OCI-M1 (cell line): Measurements from ENCODE around the gene CSNK2B.
"Not testable (repeated sequence)": the region's sequence is repeated elsewhere in the genome, so short reads cannot be mapped to it uniquely, and the experiment has no call there.

Experiments used
- DNase-seq: peaks from one replicate; lab custom pipeline; 2025; lab: John Stamatoyannopoulos, UW

CSNK2B gene

DNA sequence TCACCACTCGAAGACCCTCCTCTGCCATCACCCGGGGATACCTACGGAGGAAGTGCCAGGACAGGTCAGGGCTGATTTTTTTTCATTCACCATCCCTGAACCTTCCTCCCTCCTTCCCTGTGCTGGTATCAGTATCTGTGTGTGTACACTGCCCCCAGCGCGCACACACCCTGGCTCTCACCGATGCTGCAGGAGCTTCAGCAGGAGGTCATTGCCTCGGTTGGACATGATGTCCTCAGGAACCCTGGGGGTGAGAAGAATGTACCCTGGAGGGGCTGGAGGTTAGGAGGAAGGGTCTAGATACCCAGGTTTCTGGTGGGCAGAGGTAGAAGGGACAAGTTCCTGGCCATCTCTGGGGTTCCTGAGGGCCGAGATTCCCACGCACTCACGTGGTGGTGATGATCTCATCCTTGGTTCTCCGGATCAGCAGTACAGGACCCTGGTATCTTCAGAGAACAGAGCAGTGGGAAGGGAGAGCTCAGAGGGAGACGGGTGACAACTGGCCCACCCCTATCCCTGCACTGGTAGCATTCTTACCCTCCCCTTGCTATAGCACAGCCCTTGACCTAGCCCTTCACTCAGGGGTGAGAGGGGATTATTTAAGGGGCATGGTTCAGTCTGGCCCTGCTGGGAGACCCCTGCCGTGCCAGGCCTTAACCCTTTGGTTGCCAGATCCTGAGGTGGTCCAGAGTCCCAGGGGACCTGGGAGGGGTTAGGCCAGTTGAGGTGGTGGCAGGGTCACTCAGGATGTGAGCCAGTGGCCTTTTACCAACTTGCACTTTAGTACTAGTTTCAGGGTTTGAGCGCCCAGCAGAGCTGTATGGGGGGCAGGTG, 22.2 kb downstream of the CSNK2B start:
- no peak for DNase-seq

DNA sequence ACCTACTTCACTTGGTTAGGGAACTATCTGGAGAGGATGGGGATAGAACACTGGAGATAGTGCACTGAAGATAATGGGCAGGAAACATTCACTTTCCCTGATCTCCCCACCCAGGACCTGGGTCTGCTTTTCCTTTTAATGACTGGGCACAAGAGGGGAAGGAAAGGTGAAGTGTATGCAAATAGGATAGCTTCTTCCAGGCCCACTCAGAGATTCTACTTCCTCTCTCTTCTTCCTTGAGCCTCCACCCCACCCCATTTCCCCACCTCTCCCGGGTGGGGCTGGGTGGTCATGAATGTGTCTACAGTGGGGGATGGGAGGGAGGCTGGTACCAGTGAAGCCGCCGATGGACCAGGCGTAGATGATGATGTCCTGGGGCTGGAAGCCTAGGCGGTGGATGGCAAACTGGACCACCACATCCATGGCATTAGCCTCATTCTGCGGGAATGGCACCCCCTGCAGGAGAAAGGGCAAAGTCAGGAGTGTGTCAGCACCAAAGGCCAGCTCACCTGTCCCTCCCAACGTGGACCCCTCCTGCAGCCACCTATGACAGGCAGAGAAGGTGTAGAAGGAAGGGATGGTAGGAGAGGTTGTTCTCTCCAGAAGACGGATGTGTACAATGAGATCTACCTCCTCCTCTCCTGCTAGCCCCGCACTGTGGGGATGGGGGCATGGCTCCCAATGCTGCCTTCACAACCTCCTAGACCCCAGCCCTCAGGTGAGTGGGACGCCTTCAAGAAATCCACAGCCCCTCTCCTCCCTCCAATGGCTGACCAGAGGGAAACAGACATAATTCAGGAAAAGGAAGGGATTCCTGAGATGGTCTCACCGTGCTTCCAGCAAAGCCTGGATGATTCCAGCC, 23.6 kb downstream of the CSNK2B start:
- no peak for DNase-seq

DNA sequence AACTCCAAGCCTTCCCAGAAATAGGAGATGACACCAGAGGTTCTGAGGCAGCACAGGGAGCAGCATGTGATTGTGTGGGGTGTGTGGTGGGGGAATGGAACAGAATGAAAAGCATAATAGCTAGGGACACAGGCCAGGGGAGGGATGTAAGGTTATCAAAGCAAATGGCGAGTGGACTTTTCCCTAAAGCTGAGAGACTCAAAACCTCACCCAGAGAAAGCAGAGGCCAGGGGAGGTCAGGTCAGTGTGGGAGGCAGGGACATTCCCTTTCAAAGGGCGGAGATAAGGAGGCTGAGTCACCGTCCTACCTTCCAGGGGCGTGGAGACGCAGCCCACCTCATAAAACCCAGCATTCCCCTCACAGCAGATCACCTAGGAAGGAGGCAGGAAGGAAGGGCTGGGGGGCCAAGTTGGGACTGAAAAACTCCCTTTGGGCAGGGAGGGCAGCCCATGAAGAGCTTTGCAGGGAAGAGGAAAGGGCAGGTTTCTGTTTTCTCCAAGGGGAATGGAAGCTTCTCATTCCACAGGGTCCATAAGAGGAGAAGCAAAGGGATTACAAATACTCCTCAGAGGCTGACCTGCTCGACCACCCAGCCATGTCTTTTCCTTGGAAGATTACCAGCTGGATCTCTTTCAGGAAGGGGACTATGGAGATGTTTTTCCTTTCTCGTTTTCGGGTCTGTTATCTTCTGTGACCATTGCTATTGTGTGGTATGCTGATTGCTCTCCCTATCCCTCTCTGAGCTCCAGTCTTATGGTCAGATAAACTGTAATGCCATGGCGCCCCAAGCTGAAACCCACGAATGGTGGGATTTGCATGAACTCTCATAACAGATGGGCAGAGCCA, 24.6 kb downstream of the CSNK2B start:
- DNase-seq: peak; percentile 71

DNA sequence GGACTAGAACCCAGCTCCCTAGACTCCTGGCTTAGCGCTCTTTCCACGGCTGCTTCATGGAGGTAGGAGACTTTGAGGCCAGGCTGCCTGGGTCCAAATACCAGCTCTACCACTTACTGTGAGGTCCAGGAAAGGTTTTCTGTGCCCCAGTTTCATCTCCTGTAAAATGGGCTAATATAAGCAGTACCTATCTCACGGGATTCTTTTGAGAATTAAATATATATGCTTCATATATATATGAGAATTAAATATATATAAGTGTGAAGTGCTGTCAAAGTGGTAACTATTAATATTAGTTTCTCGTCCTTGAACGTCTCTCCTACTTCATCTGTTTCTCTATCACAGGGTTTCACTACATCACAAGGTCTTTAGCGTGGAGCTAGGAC, 25.2 kb downstream of the CSNK2B start:
- no peak for DNase-seq

DNA sequence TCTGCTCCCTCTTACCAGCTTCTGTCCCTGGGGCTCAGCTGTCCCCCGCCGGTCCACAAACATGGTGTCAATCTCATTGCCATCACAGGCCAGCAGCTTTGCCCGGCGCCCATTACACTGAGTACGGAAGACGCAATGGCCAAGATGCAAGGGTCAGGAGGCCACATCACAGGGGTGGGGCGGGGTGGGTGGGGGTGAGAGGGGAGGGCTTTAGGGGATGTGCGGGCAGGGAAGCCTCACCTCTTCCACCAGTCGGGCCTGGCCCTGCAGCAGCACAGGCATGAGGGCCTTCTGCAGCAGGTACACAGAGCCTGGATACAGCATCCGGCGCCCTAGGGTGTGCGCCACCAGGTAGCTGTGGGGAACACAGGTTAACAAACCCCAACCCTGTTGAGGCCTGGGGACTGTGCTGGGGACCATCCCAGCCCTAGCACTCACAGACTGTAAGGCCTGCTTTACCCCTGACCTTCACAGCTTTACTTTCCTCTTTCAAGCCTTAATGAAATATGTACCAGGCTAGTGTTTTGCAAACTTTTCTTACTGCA, 25.8 kb downstream of the CSNK2B start:
- no peak for DNase-seq

DNA sequence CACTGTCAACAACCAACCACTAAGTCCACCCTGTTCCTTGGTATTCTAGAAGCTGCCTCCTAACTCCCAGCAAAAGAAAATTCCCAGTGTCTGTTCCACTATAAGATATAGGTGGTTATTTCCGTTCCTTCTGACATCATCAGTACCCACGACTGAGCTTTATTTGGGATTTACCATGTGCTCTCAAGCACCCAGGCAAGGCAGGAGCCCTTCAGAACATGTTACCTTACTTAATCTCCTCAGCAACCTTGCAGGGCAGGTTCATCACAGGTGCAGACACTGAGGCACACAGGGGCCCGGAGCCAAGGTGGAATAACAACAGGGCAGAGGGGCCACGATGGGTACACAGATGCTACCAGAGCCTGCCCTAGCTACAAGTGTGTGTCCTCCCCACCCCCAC, 26.5 kb downstream of the CSNK2B start:
- DNase-seq: no peak

DNA sequence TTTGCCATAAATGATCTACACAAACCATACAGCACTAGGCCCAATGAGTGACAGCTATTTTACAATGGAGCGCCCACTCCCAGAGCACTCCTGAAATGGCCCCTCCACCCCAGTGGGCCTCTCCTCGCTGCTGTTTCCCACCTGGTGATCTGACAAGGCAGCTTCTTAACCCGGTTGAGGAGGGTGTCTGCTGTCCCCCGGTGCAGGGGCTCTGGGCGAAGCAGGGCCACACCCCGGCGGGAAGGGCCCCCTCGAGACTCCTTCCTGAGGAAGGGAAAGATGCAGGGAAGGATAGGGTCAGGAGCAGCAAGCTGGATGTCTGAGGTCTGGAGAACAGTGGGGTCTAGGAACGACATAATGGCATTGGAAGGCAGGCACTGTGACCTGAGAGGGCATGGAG, 27.0 kb downstream of the CSNK2B start:
- DNase-seq: no peak

DNA sequence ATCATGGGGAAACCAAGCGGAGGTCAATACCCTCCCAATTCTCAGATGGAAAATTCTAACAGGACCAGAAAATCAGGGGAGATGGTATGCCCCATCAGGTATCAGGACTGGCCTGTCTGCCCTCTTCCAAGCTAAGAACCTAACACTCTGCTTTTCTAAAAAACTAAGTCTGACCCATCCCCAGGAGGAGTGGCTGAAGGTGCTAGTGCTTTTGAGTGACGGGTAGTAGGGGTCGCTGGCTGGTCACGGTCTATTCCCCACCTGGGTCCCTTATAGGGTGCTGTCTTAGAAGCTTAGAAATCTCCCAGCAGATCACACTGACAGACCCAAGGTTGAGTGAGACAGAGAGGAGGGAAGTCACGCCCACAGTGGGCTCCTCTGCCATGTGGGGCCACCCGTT, 27.7 kb downstream of the CSNK2B start:
- no peak for DNase-seq

DNA sequence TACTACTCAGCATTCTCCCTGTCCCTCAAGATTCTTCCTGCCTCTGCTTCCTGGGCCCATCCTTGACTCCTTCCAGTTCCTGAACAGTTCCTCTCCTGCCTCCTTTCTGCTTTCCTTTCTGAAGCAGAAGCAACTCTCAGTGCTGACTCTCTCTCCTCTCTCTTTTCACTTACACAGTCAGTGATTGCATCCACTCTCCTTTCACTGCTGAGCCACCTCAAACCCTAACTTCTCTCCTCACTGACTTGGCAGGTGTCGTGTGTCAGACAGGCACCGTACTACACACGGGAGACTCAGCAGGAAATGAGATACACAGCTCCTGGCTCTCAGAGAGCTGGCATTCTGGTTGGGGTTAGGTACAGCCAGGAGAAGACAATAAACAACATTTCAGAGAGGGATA, 31.7 kb downstream of the CSNK2B start:
- DNase-seq: no peak

DNA sequence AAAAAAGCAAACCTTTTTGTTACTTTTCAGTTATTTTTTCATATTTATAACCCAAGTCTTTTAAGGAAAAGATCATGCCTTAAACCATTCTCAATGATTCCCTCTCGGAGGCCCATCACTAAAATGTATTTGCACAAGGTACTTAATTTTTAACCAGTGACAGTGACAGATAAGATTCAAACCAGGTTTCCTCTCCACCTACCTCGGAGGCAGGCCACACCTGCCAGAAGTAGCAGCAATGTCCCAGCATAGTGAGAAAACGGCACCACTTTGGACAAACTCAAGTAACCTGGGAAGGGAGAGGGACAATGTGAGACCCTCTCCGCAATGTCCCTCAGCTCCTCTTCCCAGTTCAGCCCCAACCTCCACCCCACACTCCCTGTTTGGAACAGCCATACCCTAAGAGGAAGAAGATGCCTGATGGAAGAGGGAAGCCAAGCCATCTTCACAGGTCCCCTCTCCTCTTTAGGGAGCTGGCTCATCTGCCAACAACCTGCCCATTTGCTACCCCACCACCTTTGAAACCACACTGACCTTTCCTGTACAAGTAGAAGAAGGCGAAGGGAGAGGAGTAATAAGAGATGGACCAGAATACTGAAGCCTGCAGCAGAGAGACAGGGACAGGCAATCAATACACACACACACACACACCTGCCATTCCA, 35.0 kb downstream of the CSNK2B start:
- no peak for DNase-seq

DNA sequence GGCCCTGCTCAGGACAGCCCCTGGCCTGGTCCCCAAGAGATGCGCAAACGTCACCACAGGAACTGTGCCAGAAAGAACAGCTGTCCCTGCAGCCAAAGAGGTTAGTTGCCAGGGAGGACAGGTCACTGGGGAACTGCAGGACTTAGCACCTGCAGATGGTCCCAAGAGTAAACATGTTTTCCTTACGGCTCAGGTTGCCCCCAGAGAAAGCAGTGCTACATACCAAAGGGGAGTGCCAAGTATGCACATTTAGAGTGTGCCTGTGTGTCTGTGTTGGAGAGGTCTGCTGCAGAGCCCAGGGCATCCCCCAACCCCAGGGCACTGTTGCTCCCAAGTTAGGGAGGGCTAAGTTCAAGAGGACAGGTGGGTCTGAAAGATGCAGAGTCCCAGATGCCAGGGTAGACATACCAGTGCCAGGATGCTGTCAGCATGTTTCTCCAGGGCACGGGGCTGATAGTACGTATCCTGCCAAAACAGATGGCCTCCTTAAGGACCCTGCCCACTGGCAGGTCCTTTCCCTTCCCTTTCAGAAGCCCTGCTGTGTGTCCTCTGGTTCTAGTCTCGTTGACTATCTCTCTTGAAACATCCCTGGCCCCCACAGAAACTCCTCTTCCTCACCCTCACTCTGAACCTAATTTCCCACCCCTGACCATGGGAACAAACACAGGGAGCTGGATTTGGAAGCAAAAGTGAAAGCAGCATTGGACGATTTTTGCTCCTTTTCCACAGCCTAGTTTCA, 36.0 kb downstream of the CSNK2B start:
- peak; percentile 68 for DNase-seq

DNA sequence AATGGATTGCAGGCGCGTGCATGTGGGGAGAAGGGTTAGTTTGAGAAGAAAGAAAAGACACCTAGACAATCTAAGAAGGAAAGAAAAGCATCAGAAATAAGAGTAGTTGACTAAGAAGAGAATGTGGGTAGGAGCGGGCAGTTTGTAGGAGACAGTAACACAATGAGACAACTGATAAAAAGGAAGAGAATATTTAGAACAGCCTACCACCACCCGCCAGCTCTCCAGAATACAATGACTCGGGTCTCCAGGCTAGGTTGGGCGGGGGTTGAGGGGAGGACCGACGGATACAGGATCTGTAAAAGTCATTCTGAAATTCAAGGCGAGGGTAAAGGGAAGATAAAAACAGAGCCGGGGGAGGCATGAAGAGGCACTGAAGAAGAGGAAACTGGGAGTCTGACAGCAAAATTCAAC, 36.5 kb downstream of the CSNK2B start:
- DNase-seq: no peak

DNA sequence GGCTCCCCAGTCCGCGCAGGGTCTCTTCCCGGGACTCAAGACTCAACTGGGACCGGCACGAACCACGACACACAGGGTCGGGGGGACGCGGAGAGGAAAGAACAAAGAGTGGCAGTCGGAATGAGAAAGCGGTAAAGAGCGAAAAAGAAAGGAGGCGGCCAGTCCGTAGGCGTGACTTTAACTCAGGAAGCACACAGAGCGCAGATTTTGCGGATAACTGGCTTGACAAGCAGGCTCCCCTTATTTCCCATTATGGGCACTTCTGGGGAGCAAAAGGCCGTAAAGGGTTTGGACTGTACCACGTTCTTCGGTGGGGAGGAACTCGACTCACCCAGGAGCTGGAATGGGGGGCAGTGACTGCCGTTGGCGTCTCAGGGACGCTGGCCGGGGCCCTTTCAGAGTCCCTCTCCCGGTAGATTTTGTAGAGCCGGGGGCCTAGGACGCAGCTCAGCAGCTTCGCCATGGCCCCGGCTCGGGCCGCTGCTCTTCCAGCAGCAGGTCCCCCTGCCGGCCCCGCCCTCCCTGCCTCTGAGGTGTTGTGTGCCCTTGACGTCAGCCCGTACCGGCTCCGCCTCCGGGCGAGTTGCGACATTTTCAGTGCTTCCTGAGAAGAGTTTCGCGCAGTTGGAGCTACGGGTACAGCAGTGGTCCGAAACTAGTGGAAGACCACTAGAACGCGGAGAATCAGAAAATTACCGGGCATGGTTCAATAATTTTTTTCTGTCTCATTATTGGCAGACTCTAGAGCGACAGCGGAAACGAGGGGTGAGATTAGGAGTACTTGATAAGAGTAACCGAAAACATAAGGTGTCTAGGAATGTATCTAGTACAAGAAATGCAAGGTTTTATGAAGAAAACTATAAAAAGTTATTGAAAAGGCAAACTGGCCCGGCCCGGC, 37.2 kb downstream of the CSNK2B start, which contains the start of gene ABHD16A:
ABHD16A (minus strand) TSS at position 506 of the 898 bp plus-strand sequence; CDS start at position 463, 43 bp downstream.
- DNase-seq: peak; percentile 99

DNA sequence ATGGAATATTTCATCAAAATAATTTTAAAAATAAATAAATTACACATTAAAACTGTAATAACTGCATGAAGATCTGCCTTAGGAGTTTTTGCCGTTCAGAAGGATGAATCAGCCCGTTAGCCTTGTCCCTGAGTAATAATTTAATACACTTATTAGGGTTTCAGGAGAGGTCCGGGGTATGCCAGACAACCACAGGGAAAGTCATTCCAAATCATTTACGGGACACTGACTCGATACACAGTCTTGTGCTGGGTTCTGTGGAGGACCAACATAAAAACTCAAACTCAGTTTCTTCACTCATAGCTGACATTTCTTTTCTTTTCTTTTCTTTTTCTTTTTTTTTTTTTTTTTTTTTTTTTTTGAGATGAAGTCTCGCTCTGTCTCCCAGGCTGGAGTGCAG, 40.1 kb downstream of the CSNK2B start:
- DNase-seq: no peak

DNA sequence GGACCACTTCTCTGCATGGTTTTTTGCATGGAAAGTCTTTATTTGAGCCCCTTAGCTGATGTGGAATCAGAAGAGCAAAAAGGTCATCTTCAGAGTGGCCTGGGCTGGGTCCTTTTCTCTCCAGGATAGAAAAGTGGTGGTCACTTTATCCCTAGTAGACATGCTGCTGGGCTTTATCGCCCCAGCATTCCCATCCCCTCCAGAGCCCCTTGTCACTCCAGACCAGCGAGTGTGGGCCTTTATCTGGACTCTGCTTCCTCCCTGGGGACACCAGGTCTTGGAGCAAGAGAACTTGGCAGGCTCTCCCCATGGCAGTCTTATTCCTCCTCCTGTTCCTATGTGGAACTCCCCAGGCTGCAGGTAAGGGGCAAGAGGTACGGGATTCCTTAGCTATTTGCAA, 40.7 kb downstream of the CSNK2B start, which contains the start of gene LY6G6F:
LY6G6F (plus strand) TSS at position 268 of the 400 bp plus-strand sequence; CDS start at position 309, 41 bp downstream.
- DNase-seq: no peak

DNA sequence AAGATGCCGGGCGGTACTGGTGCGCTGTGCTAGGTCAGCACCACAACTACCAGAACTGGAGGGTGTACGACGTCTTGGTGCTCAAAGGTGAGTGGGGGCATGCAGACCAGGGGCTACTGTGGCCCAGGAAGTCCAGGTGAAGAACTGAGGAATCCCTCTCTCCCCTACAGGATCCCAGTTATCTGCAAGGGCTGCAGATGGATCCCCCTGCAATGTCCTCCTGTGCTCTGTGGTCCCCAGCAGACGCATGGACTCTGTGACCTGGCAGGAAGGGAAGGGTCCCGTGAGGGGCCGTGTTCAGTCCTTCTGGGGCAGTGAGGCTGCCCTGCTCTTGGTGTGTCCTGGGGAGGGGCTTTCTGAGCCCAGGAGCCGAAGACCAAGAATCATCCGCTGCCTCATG, 41.8 kb downstream of the CSNK2B start:
- no peak for DNase-seq

DNA sequence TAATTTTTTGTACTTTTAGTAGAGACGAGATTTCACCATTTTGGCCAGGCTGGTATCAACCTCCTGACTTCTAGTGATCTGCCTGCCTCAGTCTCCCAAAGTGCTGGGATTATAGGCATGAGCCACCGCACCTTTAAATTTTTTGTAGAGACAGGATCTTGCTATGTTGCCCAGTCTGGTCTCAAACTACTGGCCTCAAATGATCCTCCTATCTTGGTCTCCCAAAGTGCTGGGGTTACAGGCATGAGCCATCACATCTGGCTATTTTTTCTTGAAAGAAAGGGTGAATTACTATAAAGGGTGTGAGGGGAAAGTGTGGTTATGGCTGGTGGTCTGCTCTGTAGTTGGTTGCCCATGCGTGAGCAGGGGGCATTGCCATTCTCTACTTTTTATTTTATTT, 42.3 kb downstream of the CSNK2B start:
- no peak for DNase-seq

DNA sequence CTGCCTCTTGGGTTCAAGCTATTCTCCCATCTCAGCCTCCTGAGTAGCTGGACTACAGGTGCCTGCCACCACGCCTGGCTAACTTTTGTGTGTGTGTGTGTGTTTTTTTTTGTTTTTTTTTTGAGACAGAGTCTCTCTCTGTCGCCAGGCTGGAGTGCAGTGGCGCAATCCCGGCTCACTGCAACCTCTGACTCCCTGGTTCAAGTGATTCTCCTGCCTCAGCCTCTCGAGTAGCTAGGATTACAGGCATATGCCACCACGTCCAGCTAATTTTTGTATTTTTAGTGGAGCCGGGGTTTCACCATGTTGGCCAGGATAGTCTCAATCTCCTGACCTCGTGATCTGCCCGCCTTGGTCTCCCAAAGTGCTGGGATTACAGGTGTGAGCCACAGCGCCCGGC, 43.3 kb downstream of the CSNK2B start:
- not testable (repeated sequence) for DNase-seq

DNA sequence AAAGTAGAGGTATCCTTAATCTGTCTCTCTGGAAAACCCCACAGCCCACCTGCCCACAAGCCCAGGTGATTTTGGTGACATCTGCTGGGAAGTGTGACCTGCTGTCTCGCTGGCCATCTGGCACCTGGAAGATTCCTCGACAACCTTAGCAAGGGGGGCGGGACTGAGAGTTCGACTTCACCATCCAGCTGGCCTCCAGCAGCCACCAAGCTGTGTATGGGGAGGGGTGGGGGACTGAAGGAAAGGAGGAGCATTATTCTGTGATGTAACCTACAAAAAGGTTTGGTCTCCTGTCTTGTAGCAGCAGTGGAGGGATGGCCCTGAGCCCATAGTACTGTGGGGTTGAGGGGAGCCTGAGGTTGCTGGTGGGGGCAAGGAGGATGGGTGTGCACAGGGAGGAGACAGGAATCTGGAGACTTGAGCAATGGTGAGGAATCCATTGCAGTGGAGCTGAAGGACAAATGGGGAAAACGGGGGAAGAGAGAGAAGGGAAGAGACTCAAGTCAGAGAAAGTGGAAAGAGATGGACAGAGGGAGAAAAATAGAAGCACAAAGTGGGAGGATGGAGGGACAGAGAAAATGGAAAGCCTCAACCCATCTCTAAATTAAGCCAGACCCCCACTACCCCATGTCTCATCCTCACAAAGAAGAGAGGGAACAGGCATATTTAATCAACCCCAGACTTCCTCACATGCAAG, 44.8 kb downstream of the CSNK2B start:
- no peak for DNase-seq
